NCI-H2196 treated with DMSO at 0.1 percent for 48 hours (cell line): Measurements from ENCODE around the gene DENND2C.
"Not testable (repeated sequence)": the region's sequence is repeated elsewhere in the genome, so short reads cannot be mapped to it uniquely, and the experiment has no call there.

ENCODE experiments used
- DNase-seq: peaks from one replicate; lab custom pipeline; 2025; ENCODE audit not compliant: unreplicated experiment; lab: John Stamatoyannopoulos, UW

DENND2C gene

DNA sequence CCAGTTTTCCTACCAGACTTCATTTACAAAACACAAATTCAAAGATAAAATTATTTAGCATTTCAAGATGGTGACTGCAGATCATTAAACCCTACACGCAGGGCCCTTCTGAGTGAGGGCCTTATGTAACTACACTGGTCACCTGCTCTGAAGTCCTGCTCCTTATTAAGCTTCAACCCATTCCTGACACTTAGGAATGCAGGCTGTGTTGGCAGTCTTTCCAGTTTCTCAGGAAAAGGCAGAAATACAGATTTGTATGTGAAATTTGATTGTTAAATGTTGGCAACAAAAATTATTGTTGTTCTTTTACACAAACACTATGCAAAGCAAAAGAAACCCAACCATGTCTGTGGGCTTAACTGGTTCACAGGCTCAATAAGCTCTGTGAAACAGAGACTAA, 62.6 kb downstream of the DENND2C start:
- no peak for DNase-seq

DNA sequence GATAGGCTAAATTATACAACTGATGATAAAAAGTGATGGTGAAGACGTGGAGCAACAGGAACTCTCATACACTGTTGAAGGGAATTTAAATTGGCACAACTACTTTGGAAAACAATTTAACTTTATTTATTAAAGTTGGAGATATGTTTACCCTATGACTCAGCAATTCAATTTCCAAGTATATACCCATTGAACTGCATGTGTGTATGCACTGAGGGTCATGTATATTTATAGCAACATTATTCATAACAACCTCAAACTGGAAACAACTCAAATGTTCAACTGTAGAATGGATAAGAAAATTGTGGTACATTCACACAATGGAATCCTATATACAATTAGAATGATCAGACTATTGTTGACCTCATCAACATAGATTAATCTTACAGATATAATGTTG, 71.9 kb downstream of the DENND2C start:
- DNase-seq: no peak

DNA sequence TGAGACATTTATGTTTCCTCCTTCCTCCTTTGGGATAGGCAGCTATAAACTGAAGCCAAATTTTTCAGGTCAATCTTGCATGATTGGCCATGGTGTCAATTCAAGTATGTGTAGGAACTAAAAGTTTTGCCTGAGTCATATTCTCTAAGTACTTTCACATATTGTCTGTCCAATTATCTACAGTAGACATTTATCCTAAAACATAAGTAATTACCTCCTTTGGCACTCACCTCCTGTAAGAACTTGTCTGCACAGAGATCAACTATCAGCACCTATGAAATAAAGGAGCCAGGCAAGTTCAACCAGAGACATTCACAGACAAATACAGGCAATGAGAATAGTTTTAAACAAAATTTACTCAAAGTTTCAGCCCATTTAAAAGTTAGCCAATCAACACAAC, 74.2 kb downstream of the DENND2C start:
- no peak for DNase-seq

DNA sequence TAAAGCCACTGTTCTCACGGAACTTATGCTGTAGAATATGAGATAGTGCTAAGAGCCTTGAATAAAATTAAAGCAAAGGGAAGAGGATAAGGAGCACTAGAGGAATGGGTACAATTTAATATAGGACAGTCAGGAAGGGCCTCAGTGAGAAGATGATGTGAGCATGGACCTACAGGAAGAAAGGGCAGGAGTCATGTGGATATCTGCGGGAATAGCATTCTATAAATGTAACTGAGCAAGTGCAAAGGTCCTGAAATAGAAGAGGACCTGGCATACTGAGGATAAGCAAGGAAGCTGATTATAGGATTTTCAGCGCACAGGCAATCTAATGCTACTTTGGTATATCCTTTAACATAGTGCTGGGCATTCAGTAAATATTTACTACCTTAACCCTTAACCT, 75.8 kb downstream of the DENND2C start:
- no peak for DNase-seq

DNA sequence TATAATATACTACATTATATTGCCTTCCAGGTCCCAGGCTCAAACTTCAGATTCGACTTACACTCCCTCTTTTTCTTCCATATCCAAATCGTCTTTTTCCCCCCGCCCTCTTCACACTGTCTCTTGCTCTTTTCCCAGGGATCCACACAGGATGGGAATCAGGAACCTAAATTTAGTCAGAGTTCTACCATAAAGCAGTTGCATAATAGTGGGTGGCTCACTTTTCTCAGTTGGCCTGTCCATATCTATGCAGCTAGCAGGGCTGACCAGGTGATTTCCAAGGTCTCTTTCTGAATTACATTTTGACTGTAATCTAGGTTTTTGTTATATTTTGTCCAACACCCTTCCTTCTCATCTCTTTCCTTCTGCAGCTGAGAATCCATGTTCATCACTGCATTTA, 80.7 kb downstream of the DENND2C start:
- no peak for DNase-seq

DNA sequence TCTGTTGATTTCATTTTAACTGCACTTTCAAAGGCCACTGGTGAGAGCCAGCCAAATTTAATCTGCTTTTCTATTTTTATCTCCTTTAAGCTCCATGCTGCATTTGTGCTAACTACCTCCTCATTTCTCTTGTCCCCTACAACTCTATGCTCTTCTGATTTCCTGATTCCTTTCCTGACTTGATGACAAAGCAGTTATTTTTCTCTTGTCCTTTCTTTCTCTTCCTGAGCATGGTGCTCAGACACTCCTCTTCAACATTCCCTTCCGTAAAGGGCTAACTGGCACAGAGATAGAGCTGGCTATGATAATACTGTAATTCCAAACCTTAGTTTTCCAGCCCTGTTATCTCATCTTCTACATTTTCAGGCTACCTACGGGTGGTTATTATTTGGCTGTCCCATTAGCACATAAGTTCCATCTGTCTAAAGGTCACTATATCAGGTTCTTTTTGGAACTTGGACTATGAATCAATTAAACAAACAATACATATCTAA, 81.6 kb downstream of the DENND2C start:
- DNase-seq: no peak

DNA sequence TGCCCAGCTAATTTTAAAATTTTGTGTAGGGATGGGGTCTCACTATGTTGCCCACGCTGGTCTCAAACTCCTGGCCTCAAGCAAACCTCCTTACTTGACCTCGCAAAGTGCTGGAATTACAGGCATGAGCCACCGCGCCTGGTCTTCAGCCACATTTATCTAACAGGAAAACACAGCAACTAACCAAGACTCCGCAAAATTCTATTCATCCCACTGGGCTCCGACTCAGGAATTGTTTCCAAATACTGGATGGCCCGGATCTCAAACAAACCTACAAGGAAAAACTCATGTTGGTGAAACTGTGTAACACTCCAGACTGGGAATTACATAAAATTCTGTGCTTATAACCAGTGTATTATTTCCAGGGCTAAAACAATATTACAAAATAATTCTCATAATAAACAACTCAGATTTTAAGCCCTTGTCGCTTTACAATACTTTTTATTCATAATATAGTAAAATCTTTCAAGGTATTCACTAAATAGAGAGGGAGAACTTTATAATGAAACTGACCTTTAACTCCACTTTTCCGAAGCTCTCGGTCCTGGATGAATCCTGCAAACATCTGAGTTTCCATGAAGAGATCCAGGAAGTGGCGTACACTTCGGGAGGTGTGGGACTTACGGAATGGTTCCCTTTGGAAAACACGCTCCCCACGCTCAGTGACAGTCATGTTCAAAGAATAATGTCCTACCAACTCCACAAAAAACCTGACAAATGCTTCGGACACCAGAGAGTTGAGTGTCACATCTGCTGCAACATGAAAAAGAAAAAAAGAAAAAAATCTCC, 82.5 kb downstream of the DENND2C start:
- no peak for DNase-seq

DNA sequence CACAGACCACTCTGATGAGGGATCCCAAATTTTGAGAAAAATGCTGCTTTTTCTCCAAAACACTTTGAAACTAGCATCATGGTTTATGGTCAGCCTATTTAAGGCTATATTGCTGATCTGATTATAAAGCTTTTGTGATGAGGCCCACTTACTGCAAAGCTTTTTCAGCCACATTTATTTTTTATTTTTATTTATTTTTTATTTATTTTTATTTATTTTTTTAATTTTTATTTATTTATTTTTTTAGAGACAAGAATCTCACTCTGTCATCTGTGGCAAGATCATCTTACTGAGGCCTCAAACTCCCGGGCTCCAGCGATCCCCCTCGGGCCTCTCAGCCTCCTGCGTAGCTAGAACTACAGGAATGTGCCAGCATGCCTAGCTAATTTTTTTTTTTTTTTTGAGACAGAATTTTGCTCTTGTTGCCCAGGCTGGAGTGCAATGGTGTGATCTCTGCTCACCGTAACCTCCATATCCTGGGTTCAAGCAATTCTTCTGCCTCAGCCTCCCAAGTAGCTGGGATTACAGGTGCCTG, 83.3 kb downstream of the DENND2C start:
- DNase-seq: no peak

DNA sequence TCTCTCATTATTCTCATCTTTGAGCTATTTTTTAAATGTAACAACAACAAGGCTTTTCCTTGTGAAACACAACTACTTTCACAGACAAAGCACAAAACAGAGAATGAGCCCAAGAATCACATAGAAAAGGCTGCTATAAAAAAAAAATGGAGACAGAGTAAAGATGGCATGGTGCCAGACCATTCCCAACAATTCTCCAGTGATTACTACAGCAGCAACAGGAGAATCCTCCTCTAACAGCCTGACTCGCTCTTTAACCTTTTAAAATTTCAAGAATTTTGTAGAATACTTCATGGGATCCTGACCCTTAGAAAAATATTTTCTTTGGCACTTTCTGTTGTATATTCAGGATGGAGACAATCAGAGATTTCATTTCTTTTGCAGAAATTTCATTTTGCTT, 84.6 kb downstream of the DENND2C start:
- no peak for DNase-seq

DNA sequence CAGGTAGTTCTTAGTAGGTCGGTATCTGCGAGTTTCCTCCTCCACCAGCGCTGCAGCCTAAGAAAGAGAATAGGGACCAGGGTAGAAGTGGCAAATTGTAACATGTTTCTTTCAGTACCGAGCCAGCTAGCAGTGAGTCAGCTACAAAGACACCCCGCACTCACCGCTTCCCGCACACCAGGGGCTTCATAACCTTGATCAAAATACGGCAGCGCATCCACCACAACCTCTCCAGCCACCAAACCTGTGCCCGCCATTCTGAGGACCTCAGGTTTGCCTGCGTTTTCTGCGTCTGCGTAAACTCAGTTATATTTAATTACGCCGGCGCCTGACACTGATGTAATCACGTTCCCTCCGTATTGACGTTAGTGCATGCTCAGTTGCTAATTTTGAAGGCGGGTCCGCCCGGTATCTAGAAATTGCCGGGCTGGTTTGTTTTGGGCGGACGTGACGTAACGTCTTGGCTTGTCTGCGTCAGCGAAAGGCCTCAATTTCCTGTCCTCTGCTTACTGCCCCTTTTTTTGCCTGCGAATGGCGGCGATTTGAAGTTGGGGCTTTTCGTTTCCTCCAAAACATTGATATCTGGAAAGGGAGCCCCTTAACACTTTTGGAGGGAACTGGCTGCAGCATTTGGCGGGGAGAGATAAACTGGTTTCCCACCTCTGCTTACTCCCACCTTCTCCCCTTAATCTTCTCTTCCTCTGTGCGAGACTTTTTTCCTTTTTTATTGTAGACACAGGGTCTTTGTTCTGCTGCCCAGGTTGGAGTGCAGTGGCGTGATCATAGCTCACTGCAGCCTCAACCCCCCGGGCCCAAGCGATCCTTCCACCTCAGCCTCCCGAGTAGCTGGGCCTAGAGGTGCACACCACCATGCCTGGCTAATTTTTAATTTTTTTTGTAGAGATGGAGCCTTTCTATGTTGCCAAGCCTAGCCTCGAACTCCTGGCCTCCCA, 88.2 kb downstream of the DENND2C start, which contains the start of gene BCAS2:
TSS of gene BCAS2 (minus strand) at position 281 of the 953 bp plus-strand sequence. CDS start at position 257, 24 bp downstream.
- DNase-seq: peak; percentile 95

DNA sequence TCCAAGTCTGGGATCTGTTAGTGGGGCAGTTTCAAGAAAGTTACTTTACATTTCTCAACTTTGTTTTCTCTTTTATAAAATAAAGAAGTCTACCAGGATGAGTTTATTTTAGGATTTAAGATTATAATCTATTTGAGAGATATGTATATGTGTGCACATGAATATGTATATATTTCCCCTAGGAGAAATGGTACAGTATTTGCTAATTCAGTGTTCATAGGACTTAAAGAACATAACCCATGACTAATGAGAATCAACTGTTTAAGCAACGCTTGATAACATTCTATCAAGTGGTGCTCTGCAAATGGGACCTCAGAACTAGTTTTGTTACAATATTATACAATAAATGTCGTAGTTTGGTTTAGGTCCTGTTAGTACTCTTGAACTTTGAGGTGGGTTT, 95.5 kb downstream of the DENND2C start:
- DNase-seq: no peak

DNA sequence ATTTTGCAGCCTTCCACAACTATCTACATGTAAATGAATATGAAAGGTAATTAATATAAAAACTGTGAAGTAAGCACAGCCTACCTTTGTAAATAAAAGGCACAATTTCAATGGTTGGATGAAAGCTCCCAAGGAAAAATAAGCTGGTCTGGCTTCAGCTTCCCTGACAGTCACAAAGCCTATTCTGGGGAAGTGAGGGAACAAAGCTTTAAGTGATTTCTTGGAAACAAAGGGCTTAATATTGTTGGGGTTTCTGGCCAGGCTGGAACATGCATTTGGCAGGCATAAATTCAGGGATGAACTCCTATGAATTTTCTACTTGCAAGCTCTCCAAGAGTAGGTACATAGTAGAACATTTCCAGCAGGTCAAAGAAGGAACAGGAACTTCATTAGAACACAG, 105.7 kb downstream of the DENND2C start:
- DNase-seq: no peak

DNA sequence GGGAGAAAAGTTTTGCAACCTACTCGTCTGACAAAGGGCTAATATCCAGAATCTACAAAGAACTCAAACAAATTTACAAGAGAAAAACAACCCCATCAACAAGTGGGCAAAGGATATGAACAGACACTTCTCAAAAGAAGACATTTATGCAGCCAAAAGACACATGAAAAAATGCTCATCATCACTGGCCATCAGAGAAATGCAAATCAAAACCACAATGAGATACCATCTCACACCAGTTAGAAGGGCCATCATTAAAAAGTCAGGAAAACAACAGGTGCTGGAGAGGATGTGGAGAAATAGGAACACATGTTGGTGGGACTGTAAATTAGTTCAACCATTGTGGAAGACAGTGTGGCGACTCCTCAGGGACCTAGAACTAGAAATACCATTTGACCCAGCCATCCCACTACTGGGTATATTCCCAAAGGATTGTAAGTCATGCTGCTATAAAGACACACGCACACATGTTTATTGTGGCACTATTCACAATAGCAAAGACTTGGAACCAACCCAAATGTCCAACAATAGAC, 106.8 kb downstream of the DENND2C start:
- not testable (repeated sequence) for DNase-seq

DNA sequence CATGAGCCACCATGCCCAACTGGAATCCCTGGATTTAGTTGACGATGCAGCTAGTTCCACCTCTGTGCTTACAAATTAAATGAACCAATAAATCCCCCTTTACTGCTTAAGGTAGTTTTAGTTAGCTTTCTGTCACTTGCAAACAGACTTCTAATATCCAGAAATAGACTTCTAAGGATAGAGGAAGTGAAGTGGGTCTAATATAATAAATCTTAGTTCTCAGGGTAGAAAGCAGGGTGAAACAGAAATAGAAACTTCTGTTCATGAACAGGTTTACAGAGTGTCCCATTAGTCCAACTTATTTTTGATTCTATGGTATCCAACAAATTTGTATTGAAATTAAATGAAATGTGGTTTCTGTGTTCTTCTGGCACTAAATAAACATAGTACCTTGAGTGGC, 108.5 kb downstream of the DENND2C start:
- DNase-seq: no peak

DNA sequence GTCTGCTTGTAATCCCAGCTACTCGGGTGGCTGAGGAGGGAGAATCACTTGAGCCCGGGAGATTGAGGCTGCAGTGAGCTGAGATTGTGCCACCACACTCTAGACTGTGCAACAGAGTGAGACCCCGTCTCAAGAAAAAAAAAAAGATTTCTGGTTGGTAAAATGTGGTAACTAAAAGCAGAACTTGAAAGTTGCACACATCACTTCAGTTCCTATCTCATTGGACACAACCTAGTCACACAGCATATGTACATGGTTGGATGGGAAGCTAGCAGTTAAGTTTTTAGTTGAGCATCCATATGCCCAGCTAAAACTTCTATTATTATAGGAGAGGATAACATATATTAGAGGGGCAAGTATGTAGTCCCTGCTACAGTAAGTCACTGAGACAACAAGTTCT, 110.5 kb downstream of the DENND2C start:
- no peak for DNase-seq

DNA sequence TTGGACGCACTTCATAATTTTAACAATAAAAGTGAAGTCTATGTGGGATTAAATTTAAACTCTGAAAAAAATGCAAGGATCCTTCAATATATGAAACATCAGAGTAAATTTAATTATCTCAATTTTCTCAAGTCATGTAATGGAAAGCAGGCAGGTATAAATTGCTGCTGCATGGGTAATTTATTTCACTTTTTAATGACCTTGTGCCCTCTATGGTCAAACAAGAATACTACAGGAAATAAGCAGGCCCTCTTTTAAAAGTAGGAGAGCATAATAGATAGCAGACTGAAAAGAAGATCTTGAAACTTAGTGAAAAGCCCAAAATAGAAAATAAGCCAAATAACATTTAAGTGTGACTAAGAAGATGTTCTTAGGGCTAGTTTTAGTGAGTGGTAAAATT, 111.3 kb downstream of the DENND2C start:
- DNase-seq: no peak

DNA sequence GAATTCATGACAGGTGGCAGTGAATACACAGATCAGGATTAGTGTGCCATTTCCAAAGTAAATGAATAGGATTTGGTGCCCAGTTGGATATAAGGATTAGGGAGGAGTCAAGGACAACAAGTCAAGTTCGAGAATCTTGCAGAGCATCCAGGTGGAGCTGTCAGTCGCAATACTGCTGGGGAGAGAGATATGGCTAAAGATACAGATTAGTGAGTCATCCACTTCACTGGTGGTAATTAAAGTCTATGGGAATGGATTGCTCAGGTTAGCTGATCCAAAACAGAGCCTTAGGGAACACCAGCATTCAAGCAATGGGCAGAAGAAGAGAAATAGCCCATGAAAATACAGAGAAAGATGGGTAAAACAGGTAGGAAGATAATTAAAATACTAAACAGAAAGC, 115.3 kb downstream of the DENND2C start:
- DNase-seq: no peak

DNA sequence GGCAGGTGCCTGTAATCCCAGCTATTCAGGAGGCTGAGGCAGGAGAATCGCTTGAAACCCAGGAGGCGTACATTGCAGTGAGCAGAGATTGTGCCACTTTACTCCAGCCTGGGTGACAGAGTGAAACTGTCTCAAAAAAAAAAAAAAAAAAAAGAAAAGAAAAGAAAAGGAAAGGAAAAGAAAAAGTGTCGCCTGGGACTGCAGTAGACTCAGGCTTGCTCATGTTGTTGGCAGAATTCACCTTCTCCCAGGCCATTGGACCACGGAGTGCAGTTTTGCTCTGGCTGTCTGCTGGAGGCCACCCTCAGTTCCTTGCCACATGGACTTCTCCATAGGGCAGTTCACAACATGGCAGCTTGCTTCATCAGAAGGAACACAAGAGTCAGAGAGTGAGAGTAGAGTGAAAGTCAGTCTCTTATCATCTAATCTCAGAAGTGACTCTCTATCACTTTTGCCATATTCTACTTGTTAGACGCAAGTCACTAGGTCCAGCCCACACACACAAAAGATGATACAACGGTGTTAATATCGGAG, 117.7 kb downstream of the DENND2C start:
- no peak for DNase-seq

DNA sequence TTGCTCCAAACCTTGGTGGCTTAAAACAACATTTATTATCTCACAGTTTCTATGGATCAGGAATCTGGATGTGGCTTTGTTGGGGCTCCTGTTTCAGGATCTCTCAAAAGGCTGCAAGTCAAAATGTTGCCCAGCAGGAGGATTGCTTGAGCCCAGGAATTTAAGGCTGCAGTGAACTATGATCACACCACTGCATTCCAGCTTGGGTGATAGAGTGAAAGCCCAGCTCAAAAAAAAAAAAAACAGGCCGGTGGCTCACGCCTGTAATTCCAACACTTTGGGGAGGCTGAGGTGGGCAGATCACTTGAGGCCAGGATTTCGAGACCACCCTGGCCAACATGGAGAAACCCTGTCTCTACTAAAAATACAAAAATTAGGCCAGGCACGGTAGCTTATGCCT, 118.4 kb downstream of the DENND2C start:
- no peak for DNase-seq

DNA sequence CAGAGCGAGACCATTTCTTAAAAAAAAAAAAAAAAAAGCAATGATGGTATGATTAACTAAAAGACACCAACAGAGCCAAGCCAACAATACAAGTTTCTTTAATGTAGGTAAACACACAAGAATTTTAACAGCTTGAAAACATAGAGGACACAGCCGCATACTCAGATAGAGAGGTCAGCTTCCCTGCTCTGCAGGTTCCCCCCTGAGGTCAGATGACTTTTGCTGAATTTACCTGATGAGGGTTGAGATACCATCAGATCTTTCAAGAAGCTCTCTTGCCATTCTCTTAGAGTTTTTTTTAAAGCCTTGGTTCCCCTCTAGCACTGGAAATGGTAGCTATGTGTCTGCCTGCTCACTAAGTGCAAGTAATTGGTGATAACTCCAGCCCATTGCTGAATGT, 119.5 kb downstream of the DENND2C start:
- no peak for DNase-seq

DNA sequence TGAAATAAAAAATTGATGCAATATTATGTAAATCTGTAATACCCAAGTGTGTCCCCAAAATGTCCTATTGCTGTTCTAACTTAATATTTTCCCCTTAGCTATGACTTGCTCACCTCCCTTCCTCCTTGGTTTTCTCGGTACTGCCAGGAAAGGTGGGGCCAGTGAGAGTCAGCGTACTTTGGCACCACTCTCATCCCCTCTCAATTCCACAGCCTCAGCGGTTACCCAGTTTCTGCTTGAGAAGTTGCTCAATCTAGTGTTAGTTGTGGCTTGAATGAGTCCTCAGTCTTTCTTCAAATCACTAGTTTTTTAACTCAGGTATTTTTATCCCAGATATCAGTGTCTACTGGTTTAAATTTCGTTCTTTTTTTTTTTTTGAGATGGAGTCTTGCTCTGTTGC, 120.7 kb downstream of the DENND2C start:
- DNase-seq: no peak
